NOMO-1 treated with dmso at 0.1 percent for 144 hours (cell line): Measurements from ENCODE around the gene ERLIN1.
"Not testable (repeated sequence)": the region's sequence is repeated elsewhere in the genome, so short reads cannot be mapped to it uniquely, and the experiment has no call there.

ENCODE experiments used
- DNase-seq: peaks from one replicate; lab custom pipeline; 2025; ENCODE audit not compliant: unreplicated experiment; lab: John Stamatoyannopoulos, UW

Gene ERLIN1

DNA sequence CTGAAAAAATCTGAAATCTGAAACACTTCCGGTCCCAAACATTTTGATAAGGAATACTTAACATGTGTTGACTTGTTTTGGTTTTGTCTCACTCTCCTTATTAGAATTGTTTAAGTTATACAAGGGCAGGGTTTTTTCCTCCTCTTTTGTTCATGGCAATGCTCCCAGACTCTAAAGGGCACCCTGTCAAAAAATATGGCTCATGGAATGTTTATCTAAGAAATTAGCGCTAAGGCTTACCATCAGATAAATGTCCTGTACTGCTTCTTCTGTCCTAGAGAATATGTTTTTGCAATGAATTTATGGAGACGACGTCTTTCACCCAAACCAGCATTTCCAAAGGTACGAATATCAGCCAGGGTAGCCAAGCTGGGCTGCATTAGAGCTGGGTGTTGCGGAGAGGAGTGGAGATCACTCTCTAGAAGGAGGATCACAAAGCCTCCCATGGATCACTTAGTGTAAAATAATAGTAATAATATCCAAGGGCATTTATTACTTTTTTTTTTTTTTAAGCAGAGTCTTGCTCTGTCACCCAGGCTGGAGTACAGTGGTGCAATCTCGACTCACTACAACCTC, 46.8 kb downstream of the ERLIN1 start:
- no peak for DNase-seq

- DNase-seq: no peak
Observed at GRCh38 chr10:100135486-100135885, 50.3 kb downstream of the ERLIN1 start.

DNA sequence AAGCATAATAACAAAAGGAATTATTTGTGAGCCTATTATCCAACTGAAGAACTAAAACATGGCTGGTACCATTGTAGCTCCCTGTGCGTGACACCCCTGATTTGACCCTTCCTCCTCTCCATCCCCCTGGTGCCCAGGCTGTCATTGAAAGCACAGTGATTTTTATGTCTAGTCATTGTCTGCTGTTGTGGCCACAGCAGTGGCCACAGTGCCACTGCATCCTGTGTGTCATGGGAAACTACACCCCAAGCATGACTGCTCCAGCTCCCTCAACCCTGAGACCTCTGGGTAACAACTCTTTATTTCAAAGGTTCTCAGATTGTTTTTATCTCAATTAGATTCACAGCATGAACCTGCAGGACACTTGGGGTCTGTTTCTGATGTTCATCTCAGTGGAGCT, 52.0 kb downstream of the ERLIN1 start:
- no peak for DNase-seq

- no peak for DNase-seq
Observed at GRCh38 chr10:100132427-100132826, 53.4 kb downstream of the ERLIN1 start.

DNA sequence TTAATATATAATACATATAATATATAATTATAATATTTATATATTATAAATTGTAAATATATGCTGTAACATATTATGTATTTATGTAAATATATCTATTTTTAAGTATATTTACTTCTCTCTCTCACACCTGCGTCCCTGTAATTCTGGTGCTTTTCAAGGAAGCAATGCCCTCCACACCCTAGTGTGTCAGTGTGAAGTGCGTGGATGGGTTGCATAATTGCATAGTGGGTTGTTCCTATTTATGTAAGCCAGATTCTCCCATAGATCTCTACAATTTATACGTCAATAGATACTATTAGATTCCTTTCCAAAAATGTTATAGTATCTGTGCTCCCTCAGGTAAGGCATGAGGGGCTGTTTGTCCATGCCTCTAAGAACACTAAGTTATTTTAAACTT, 54.3 kb downstream of the ERLIN1 start:
- no peak for DNase-seq

GRCh38 chr10:100130831-100131230, 55.0 kb downstream of the ERLIN1 start:
- DNase-seq: no peak

- DNase-seq: no peak
Observed at GRCh38 chr10:100129424-100129823, 56.4 kb downstream of the ERLIN1 start.

GRCh38 chr10:100128951-100129350, 56.9 kb downstream of the ERLIN1 start:
- no peak for DNase-seq

DNA sequence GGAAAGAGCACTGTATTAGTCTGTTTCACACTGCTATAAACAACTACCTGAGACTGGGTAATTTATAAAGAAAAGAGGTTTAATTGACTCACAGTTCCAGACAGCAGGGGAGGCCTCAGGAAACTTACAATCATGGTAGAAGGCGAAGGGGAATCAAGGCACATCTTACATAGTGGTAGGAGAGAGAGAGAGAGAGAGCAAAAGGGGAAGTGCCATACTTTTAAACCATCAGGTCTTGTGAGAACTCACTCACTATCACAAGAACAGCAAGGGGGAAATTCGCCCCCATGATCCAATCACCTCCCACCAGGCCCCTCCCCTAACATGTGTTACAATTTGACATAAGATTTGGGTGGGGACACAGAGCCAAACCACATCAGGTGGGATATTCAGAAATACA, 60.5 kb downstream of the ERLIN1 start:
- not testable (repeated sequence) for DNase-seq

DNA sequence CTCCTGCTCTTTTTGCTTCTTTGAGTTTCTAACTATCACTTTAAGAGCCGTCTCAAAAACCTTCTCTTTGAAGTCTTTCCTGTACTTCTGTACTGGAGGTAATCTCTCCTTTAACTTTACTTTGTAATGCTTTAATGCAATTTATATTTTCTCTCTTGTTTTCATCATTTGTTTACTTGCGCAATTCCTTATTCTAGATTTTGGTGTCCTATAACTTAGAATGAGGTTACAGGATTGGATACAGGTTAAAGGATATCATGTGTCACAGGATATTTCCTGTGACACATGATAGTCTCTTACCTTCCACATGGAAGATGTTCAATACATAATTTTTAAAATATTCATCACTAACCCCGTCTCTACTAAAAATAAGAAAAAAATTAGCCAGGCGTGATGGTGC, 61.7 kb downstream of the ERLIN1 start:
- DNase-seq: no peak

DNA sequence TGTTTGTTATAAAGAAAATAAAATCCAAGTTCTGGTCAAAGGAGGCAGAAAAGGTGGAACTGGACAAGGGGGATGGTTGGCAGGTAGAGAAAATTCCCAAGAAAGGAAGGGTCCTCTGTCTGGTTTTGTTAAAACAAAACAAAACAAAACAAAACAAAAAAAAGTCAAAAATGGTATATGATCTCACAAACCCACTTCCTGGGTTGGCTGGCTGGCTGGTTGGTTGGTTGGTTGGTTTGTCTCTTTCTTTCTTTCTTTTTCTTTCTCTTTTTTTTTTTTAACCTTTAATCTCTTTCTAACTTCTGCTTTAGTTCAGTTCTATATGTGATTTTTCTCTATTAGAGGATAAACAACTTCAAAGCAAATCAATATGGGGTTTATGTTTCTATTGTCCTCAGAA, 63.0 kb downstream of the ERLIN1 start:
- DNase-seq: no peak

- no peak for DNase-seq
Observed at GRCh38 chr10:100120550-100120949, 65.3 kb downstream of the ERLIN1 start.

- DNase-seq: no peak
Observed at GRCh38 chr10:100119726-100120125, 66.1 kb downstream of the ERLIN1 start.

GRCh38 chr10:100114976-100115770, 70.7 kb downstream of the ERLIN1 start:
- no peak for DNase-seq

GRCh38 chr10:100114460-100114859, 71.4 kb downstream of the ERLIN1 start:
- no peak for DNase-seq

DNA sequence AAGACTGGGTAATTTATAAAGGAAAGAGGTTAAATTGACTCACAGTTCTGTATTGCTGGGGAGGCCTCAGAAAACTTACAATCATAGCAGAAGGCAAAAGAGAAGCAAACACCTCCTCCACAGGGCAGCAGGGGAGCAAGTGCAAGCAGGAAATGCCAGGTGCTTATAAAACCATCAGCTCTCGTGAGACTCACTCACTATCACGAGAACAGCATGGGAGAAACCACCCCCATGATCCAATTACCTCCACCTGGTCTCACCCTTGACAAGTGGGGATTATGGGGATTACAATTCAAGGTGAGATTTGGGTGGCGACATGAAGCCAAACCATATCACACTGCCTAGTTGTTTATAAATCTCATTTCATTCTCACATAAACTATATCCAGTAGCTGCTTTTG, 76.2 kb downstream of the ERLIN1 start:
- DNase-seq: no peak

DNA sequence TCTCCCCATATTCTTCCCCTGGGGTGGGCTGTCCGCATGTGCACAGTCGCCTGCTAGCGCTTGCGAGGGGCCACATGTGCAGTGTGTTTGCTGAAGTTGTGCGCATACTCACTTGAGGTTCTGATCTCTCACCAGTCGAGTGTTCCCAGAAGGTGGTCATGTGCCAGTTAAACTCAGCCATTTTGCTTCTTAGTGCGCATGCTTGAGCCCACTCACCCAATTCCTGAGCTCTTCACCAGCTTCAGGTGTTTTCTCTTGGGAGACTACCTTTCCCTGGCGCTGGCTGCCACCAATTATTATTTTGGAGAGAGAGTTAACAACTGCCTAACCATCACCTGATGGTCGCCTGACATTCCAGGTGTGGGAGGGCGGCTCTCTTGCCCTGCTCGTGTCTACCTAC, 79.0 kb downstream of the ERLIN1 start:
- no peak for DNase-seq

DNA sequence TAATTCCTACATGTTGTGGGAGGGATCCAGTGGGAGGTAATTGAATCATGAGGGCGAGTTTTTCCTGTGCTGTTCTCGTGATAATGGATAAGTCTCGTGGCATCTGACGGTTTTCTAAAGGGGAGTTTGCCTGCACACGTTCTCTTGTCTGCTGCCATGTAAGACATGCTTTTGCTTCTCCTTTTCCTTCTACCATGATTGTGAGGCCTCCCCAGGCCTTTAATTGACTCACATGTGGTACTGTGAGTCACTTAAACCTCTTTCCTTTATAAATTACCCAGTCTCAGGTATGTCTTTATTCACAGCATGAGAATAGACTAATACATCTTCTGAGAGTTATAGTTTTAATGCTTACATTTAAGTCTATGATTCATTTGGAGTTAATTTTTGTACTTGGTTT, 81.5 kb downstream of the ERLIN1 start:
- DNase-seq: no peak

DNA sequence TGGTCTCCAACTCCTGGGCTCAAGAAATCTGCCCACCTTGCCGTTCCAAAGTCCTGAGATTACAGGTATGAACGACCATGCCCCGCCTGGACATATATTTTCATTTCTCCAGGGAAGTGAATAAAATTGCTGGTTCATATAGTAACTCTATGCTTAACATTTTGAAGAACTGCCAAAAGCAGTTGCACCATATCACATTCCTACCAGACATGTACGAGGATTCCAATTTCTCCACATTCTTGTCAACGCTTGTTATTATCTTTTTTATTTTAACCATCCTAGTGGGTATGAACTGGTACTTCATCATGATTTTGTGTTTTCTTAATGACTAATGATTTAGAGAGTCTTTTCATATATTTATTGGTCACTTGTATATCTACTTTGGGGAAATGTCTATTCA, 82.2 kb downstream of the ERLIN1 start:
- no peak for DNase-seq

DNA sequence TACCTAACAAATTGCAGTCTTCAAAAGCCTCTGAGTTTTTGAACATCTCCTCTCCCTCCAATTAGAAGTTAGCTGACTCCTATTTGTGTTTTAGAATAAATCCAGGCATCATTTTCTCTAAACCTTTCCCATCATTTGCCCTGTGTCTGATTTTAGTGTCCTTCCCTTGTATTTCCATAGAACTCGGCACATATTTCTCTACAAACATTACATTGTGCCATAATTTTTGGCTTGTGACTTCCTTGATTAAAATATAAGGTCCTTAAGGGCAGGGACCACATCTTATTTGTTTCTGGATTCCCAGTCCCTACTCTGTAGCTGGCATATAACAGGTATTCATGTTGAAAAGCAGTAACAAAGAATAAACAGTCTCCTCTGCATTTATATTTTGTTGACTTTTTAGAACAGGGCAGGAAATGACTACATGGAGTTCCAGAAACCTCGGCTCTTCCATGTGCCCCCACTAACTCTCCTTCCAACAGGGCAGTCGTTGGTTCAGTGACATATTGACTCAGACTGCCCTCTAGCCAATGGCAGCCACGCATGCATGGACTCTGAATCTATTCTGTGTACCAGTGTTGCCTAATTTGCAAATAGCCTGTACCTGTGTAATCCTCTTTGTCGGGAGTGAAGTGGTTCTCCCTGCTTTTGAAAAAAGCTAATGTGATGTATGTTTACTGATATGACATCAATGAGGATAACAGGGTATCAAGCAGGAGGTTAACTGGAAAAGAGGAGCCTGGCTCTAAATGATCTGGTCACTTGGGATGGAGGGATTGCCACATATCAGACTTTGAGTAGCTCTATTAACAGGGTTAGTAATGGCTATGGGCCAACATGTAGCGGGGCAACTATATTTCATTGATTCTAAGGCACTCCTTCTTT, 84.4 kb downstream of the ERLIN1 start:
- no peak for DNase-seq

DNA sequence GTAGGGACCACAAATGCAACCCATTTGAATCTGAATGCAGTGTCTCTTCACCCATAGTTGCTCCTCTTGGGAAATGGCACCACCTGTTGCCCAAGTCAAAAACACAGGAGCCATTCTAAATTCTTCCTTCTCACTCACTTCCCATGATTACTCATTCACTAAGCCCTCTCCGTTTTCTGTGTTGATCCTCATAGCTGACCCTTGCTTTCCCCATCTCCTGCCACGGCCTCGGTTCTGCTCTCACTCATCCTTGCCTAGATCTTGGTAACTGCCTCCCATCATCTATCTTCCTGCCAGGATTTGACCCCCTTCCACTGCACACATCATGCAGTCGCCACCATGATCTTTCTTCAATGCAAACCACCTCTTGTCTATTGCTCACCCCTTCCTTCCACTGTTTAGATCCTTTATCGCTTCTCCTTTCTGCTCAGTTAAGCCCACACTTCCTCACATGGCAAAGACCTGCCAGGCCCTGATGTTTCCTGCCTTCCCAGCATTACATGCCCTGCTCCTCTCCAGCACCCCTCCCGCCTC, 85.1 kb downstream of the ERLIN1 start:
- no peak for DNase-seq
